Measurements from ENCODE around the gene CREB5.
A peak's percentile ranks its signal among the peaks of the same experiment; 100 is the strongest.

Gene CREB5

DNA sequence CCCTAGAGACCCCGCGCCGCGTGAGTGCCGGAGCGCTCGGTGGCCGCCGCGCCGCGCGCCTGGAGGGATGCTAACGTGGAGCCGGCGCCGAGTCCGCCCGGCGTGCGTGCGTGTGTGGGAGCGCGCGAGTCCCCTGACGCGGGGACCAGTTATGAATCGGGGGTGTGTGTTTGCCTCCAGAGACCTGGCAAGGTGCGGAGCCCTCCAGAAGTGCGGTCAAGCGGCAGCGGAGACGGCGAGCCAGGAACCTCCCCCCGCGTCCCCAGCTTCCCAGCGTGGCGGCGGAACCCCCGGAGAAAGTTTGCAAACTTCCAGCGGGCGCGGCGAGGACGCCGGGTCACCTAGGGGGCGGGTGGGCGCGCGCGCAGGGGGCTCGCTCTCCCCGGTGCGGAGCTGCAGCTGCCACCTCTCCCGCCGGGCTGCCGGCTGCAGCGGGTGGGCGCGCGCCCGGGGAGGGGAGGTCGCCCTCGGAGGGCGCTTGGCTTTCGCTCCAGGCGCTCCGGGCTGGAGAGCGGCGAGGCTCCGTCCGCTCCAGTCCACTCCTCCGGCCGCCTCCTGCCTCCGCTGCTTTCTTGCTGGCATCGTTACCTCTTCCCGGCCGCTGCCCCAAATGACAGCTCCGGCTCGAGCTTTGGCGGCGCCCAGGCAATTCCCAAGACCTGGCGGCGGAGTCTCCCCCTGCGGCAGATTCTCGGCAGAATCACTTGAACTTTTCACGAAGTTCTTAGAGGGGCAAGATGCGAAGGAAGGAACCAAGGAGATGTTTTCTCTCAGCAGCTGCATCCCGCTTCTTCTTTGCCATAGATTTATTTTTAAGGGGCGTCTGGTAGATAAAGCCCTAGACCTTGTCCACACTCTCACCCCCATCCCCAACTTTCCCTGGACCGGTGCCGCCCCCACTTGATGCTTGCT lies 2.3 kb upstream of the CREB5 start:
- H3K4me3 ChIP-seq (replicated peaks; ENCODE audit: low read depth, low read length): peak overlapping the region; percentile 73
- no peak for DNase-seq (ENCODE audit: extremely low read depth, low read depth)
- TF ChIP-seq, protein P1, sequence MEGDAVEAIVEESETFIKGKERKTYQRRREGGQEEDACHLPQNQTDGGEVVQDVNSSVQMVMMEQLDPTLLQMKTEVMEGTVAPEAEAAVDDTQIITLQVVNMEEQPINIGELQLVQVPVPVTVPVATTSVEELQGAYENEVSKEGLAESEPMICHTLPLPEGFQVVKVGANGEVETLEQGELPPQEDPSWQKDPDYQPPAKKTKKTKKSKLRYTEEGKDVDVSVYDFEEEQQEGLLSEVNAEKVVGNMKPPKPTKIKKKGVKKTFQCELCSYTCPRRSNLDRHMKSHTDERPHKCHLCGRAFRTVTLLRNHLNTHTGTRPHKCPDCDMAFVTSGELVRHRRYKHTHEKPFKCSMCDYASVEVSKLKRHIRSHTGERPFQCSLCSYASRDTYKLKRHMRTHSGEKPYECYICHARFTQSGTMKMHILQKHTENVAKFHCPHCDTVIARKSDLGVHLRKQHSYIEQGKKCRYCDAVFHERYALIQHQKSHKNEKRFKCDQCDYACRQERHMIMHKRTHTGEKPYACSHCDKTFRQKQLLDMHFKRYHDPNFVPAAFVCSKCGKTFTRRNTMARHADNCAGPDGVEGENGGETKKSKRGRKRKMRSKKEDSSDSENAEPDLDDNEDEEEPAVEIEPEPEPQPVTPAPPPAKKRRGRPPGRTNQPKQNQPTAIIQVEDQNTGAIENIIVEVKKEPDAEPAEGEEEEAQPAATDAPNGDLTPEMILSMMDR (IDR thresholded peaks at IDR 0.05; ENCODE audit: low read depth, low read length, missing control alignments): no peak

DNA sequence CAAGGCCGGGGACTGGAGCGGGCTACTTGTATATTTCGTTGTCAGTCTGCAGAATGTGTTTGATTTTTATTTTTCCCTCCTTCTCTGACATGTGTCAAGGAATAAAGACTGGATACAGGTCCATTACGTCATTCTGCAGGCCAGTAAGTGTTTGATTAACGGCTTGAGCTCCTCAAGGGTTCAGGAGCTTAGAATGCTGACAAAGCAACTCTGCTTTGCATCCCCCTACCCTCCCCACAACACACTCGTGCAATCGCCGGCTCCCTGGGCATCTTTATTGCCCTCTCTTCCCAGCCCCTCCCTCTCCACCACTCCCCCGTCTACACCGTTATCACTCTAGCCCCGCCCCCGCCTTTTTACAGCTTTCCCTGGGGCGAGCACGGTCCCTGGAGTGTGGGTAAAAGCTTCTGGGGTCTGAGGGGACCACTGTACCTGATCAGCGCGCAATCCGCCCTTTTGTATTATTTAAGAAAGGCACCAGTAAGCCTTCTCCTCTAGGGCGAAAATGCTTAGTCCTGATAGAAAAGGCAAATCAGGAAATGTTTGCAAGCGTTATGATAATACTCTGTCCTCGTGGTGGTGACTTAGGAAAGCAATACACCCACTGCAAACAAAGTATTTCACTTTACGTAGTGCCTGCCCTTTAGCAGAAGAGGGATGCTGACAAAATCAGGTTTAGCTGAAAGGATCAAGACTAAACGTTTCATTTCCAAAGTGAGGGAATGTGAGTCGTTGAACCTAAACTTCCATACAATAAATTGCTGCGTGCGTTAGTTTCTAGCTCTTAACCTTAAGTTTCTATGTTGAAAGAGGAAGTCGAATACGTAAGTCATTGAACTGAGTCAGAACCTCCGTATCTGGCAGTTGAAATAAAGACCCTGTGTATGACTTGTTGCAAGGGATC lies 1.4 kb upstream of the CREB5 start:
- TF ChIP-seq, protein P1 (IDR thresholded peaks at IDR 0.05; ENCODE audit: low read depth, low read length, missing control alignments): no peak
- peak overlapping the region; percentile 73 for H3K4me3 ChIP-seq (replicated peaks; ENCODE audit: low read depth, low read length)
- no peak for DNase-seq (ENCODE audit: extremely low read depth, low read depth)

GRCh38 chr7:28413011-28413410 lies 693 bp downstream of the CREB5 start:
- DNase-seq (ENCODE audit: extremely low read depth, low read depth): no peak
- H3K4me3 ChIP-seq (replicated peaks; ENCODE audit: low read depth, low read length): no peak overlapping the region
- TF ChIP-seq, protein P1 (IDR thresholded peaks at IDR 0.05; ENCODE audit: low read depth, low read length, missing control alignments): no peak

DNA sequence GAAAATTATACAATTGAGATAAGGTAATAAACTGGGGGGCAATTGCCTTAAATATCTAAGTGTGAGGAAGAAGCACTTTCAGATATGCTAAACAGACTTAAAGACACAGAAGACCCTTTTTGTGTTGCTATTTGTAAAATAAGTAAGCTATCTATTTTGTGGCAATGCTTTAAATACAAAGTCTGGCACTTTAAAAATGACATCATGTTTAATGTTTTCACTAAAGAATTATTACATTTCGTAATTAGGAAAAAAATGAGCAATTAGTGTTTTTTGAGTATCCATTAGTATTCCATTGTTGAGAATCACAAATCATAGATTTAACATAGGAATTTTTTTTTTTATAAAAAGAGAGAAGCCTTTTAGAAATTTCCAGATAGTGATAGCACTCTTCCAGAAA lies 2.1 kb downstream of the CREB5 start:
- TF ChIP-seq, protein P1 (IDR thresholded peaks at IDR 0.05; ENCODE audit: low read depth, low read length, missing control alignments): no peak
- no peak overlapping the region for H3K4me3 ChIP-seq (replicated peaks; ENCODE audit: low read depth, low read length)
- no peak for DNase-seq (ENCODE audit: extremely low read depth, low read depth)

- DNase-seq (ENCODE audit: extremely low read depth, low read depth): no peak
- H3K4me3 ChIP-seq (replicated peaks; ENCODE audit: low read depth, low read length): no peak overlapping the region
- TF ChIP-seq, protein P1 (IDR thresholded peaks at IDR 0.05; ENCODE audit: low read depth, low read length, missing control alignments): no peak
Observed at GRCh38 chr7:28417321-28417940, 5.1 kb downstream of the CREB5 start.

- TF ChIP-seq, protein P1 (IDR thresholded peaks at IDR 0.05; ENCODE audit: low read depth, low read length, missing control alignments): no peak
- DNase-seq (ENCODE audit: extremely low read depth, low read depth): no peak
- H3K4me3 ChIP-seq (replicated peaks; ENCODE audit: low read depth, low read length): no peak overlapping the region
Observed at GRCh38 chr7:28418311-28418710, 6.0 kb downstream of the CREB5 start.

Measured in HFF-Myc (cell line).